GM23338 (cell line): Measurements from ENCODE around the gene TCERG1L. TPM values are rescaled to one million over a fixed set of nuclear protein-coding genes. Genes with fewer than 3 reads are reported as not detected.

ENCODE experiments used
- ATAC-seq: fragments of 200-7000 bp; cut with Tn5 transposase; 3 replicates; pipeline ENCODE4 v1.9.1; 2020
- DNase-seq: peaks from one replicate; pipeline ENCODE4 v3.0.0-alpha.2; 2015; ENCODE audit warnings: low spot score
- H2AFZ ChIP-seq: fragments of 200-600 bp; sonication (generic); 2 replicates; pipeline ENCODE4 v1.8.0; 2016; ENCODE audit warnings: antibody characterized with exemption, mild to moderate bottlenecking, moderate library complexity
- H3F3A ChIP-seq: fragments of 200-600 bp; sonication (generic); replicated peaks from 2 replicates; pipeline ENCODE4 v1.8.0; 2017; ENCODE audit warnings: antibody characterized with exemption, mixed run types, low read depth
- H3K27ac ChIP-seq: fragments of 200-600 bp; sonication (generic); 2 replicates; pipeline ENCODE4 v1.6.1; 2016; ENCODE audit warnings: low read depth
- H3K27me3 ChIP-seq: fragments of 200-600 bp; sonication (generic); 2 replicates; pipeline ENCODE4 v1.8.0; 2016; ENCODE audit warnings: mild to moderate bottlenecking, mixed run types, moderate library complexity; ENCODE audit not compliant: insufficient read depth
- H3K36me3 ChIP-seq: fragments of 200-600 bp; sonication (generic); 2 replicates; pipeline ENCODE4 v1.8.0; 2016; ENCODE audit warnings: mild to moderate bottlenecking; ENCODE audit not compliant: insufficient read depth
- H3K4me1 ChIP-seq: fragments of 200-600 bp; sonication (generic); 2 replicates; pipeline ENCODE4 v1.8.0; 2016; ENCODE audit warnings: mild to moderate bottlenecking, moderate library complexity; ENCODE audit not compliant: insufficient read depth
- H3K4me2 ChIP-seq: fragments of 200-600 bp; sonication (generic); 2 replicates; pipeline ENCODE4 v1.7.1; 2017; ENCODE audit warnings: mixed run types
- H3K4me3 ChIP-seq: fragments of 200-600 bp; sonication (generic); 2 replicates; pipeline ENCODE4 v1.6.1; 2016; ENCODE audit warnings: mixed run types
- H3K79me2 ChIP-seq: fragments of 200-600 bp; sonication (generic); replicated peaks from 2 replicates; pipeline ENCODE4 v1.8.0; 2017; ENCODE audit warnings: mild to moderate bottlenecking; ENCODE audit not compliant: insufficient read depth
- H3K9me2 ChIP-seq: fragments of 200-600 bp; sonication (generic); 2 replicates; pipeline ENCODE4 v1.8.0; 2017; ENCODE audit not compliant: insufficient read depth
- H4K20me1 ChIP-seq: fragments of 200-600 bp; sonication (generic); replicated peaks from 2 replicates; pipeline ENCODE4 v1.8.0; 2017; ENCODE audit warnings: mild to moderate bottlenecking; ENCODE audit not compliant: insufficient read depth
- H3K27ac Mint-ChIP-seq: 2 replicates; pipeline ENCODE4 v1.8.0; 2020; ENCODE audit warnings: inconsistent platforms, mild to moderate bottlenecking, moderate library complexity, mixed read lengths
- H3K27me3 Mint-ChIP-seq: 3 replicates; pipeline ENCODE4 v1.8.0; 2022; ENCODE audit warnings: low read depth, mild to moderate bottlenecking, moderate library complexity, mixed read lengths, inconsistent platforms; ENCODE audit not compliant: insufficient read depth, poor library complexity
- H3K36me3 Mint-ChIP-seq: 3 replicates; pipeline ENCODE4 v1.8.0; 2021; ENCODE audit warnings: low read depth, mild to moderate bottlenecking, inconsistent platforms, moderate library complexity, mixed read lengths
- H3K4me1 Mint-ChIP-seq: 3 replicates; pipeline ENCODE4 v1.8.0; 2020; ENCODE audit warnings: mild to moderate bottlenecking, inconsistent platforms, mixed read lengths
- H3K4me3 Mint-ChIP-seq: 3 replicates; pipeline ENCODE4 v1.8.0; 2021; ENCODE audit warnings: moderate library complexity, mild to moderate bottlenecking, inconsistent platforms, mixed read lengths
- H3K9me3 Mint-ChIP-seq: 3 replicates; pipeline ENCODE4 v1.8.0; 2020; ENCODE audit warnings: moderate library complexity, mild to moderate bottlenecking, inconsistent platforms, mixed read lengths
- CREB1 ChIP-seq: fragments of 250-450 bp; sonication (Bioruptor Pico); IDR thresholded peaks from 2 replicates; pipeline ENCODE4 v1.5.0; 2020; ENCODE audit warnings: low read depth, mild to moderate bottlenecking, moderate library complexity
- ETS1 ChIP-seq: IDR thresholded peaks from 2 replicates; pipeline ENCODE4 v1.6.1; 2016; ENCODE audit warnings: antibody characterized with exemption
- EZH2 ChIP-seq: fragments of 200-600 bp; sonication (generic); IDR thresholded peaks from one replicate; pipeline ENCODE4 v1.8.0; 2017; ENCODE audit warnings: antibody characterized with exemption, mild to moderate bottlenecking, low read depth; ENCODE audit not compliant: unreplicated experiment
- EZH2phosphoT487 ChIP-seq: fragments of 200-600 bp; sonication (generic); IDR thresholded peaks from one replicate; pipeline ENCODE4 v1.8.1; 2018; ENCODE audit warnings: antibody characterized with exemption; ENCODE audit not compliant: unreplicated experiment
- JUNB ChIP-seq: IDR thresholded peaks from one replicate; pipeline ENCODE4 v1.6.1; 2016; ENCODE audit warnings: antibody characterized with exemption; ENCODE audit not compliant: unreplicated experiment
- NANOG ChIP-seq: IDR thresholded peaks from 2 replicates; pipeline ENCODE4 v1.6.1; 2016; ENCODE audit warnings: antibody characterized with exemption, borderline replicate concordance
- STAT1 ChIP-seq: IDR thresholded peaks from one replicate; pipeline ENCODE4 v1.6.1; 2016; ENCODE audit warnings: antibody characterized with exemption; ENCODE audit not compliant: unreplicated experiment
- ZNF114 ChIP-seq: fragments of 250-450 bp; sonication (Bioruptor Pico); IDR thresholded peaks from 2 replicates; pipeline ENCODE4 v1.5.0; 2020; ENCODE audit warnings: mild to moderate bottlenecking, moderate library complexity
- ZNF331 ChIP-seq: fragments of 250-450 bp; sonication (Bioruptor Pico); IDR thresholded peaks from 2 replicates; pipeline ENCODE4 v1.5.0; 2020; ENCODE audit warnings: low read depth, mild to moderate bottlenecking, moderate library complexity
- polyA plus RNA-seq: library from polyadenylated mRNA; unstranded; fragments of >200 nt; fragmentation: Nextera tagmentation; extraction: Ambion mirVana; gene quantifications from 2 replicates; pipeline ENCODE4 v1.2.1, GENCODE V29; 2016
- total RNA-seq: library from RNA; depleted of rRNA; stranded (reverse); fragments of >200 nt; shearing (Covaris generic); gene quantifications from 2 replicates; pipeline ENCODE4 v1.2.3, GENCODE V29; 2014
- TF ChIP-seq, protein P1 (sequence below): fragments of 250-450 bp; sonication (Bioruptor Pico); IDR thresholded peaks from 2 replicates; pipeline ENCODE4 v1.5.0; 2020; ENCODE audit warnings: mild to moderate bottlenecking, moderate library complexity
- TF ChIP-seq, protein P2 (sequence below): IDR thresholded peaks from one replicate; pipeline ENCODE4 v1.6.1; 2018; ENCODE audit warnings: antibody characterized with exemption; ENCODE audit not compliant: unreplicated experiment

TCERG1L gene
- total and polyA plus RNA-seq, 2 experiments from 2014 or later, result 3.9 to 5.5 TPM

DNA sequence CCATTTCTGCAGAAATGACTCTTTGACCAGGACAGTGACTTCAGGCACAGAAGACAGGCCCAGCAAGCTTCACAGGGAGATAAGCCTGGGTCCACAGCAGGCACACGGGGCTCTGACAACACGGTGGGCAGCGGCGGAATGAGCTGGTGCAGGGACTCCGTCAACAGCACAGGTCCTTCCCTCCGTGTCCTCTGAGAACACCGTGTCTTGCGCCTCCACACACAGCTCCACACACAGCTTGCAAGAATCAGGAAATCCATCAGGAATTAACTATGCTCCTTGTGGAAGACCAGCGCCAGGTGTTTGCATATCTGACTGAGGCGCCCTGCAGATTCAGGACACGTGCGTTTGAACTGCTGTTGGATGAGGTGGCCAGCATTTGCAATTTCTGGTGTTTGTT lies 39.6 kb downstream of the TCERG1L start:
- Mint-ChIP-seq H3K9me3 (peaks cover 87% of the 10 kb centered on the region), H3K27ac (no peak overlapping the region), H3K36me3 (peaks cover 37% of the 10 kb centered on the region), H3K4me1 (no peaks in the 10 kb centered on the region), H3K27me3 (peaks cover 3% of the 10 kb centered on the region), H3K4me3 (no peak overlapping the region)
- H3K27ac ChIP-seq, result no peak overlapping the region
- H3K27me3 ChIP-seq, result no peaks in the 10 kb centered on the region
- H3K36me3 ChIP-seq, result no peaks in the 10 kb centered on the region
- H3K4me1 ChIP-seq, result no peaks in the 10 kb centered on the region
- TF ChIP-seq ZNF114 (no peak), ETS1 (no peak), ZNF331 (no peak)
- no peak overlapping the region for H2AFZ ChIP-seq
- H3K79me2 ChIP-seq, result no peaks in the 10 kb centered on the region
- no peak for DNase-seq
- H3K4me2 ChIP-seq, result no peak overlapping the region
- H3K4me3 ChIP-seq, result no peak overlapping the region
- H3F3A ChIP-seq, result no peaks in the 10 kb centered on the region
- H4K20me1 ChIP-seq, result no peaks in the 10 kb centered on the region
- no peak for ATAC-seq
- no peaks in the 10 kb centered on the region for H3K9me2 ChIP-seq

- H3K4me3 Mint-ChIP-seq, result no peak overlapping the region
- no peaks in the 10 kb centered on the region for H3K4me1 ChIP-seq
- H3K79me2 ChIP-seq, result no peaks in the 10 kb centered on the region
- H3K27ac Mint-ChIP-seq, result no peak overlapping the region
- H3F3A ChIP-seq, result no peaks in the 10 kb centered on the region
- no peak overlapping the region for H3K4me2 ChIP-seq
- no peaks in the 10 kb centered on the region for H3K4me1 Mint-ChIP-seq
- no peak for DNase-seq
- no peak for ATAC-seq
- no peak overlapping the region for H3K27ac ChIP-seq
- no peak overlapping the region for H2AFZ ChIP-seq
- peaks cover 3% of the 10 kb centered on the region for H3K27me3 Mint-ChIP-seq
- H3K9me3 Mint-ChIP-seq, result peaks cover 86% of the 10 kb centered on the region
- no peaks in the 10 kb centered on the region for H3K9me2 ChIP-seq
- no peaks in the 10 kb centered on the region for H3K36me3 ChIP-seq
- no peaks in the 10 kb centered on the region for H4K20me1 ChIP-seq
- H3K36me3 Mint-ChIP-seq, result peaks cover 32% of the 10 kb centered on the region
- H3K27me3 ChIP-seq, result no peaks in the 10 kb centered on the region
- no peak overlapping the region for H3K4me3 ChIP-seq
- TF ChIP-seq ZNF114, result no peak
- TF ChIP-seq ZNF331, result no peak
- no peak for TF ChIP-seq EZH2
- TF ChIP-seq, protein P1, sequence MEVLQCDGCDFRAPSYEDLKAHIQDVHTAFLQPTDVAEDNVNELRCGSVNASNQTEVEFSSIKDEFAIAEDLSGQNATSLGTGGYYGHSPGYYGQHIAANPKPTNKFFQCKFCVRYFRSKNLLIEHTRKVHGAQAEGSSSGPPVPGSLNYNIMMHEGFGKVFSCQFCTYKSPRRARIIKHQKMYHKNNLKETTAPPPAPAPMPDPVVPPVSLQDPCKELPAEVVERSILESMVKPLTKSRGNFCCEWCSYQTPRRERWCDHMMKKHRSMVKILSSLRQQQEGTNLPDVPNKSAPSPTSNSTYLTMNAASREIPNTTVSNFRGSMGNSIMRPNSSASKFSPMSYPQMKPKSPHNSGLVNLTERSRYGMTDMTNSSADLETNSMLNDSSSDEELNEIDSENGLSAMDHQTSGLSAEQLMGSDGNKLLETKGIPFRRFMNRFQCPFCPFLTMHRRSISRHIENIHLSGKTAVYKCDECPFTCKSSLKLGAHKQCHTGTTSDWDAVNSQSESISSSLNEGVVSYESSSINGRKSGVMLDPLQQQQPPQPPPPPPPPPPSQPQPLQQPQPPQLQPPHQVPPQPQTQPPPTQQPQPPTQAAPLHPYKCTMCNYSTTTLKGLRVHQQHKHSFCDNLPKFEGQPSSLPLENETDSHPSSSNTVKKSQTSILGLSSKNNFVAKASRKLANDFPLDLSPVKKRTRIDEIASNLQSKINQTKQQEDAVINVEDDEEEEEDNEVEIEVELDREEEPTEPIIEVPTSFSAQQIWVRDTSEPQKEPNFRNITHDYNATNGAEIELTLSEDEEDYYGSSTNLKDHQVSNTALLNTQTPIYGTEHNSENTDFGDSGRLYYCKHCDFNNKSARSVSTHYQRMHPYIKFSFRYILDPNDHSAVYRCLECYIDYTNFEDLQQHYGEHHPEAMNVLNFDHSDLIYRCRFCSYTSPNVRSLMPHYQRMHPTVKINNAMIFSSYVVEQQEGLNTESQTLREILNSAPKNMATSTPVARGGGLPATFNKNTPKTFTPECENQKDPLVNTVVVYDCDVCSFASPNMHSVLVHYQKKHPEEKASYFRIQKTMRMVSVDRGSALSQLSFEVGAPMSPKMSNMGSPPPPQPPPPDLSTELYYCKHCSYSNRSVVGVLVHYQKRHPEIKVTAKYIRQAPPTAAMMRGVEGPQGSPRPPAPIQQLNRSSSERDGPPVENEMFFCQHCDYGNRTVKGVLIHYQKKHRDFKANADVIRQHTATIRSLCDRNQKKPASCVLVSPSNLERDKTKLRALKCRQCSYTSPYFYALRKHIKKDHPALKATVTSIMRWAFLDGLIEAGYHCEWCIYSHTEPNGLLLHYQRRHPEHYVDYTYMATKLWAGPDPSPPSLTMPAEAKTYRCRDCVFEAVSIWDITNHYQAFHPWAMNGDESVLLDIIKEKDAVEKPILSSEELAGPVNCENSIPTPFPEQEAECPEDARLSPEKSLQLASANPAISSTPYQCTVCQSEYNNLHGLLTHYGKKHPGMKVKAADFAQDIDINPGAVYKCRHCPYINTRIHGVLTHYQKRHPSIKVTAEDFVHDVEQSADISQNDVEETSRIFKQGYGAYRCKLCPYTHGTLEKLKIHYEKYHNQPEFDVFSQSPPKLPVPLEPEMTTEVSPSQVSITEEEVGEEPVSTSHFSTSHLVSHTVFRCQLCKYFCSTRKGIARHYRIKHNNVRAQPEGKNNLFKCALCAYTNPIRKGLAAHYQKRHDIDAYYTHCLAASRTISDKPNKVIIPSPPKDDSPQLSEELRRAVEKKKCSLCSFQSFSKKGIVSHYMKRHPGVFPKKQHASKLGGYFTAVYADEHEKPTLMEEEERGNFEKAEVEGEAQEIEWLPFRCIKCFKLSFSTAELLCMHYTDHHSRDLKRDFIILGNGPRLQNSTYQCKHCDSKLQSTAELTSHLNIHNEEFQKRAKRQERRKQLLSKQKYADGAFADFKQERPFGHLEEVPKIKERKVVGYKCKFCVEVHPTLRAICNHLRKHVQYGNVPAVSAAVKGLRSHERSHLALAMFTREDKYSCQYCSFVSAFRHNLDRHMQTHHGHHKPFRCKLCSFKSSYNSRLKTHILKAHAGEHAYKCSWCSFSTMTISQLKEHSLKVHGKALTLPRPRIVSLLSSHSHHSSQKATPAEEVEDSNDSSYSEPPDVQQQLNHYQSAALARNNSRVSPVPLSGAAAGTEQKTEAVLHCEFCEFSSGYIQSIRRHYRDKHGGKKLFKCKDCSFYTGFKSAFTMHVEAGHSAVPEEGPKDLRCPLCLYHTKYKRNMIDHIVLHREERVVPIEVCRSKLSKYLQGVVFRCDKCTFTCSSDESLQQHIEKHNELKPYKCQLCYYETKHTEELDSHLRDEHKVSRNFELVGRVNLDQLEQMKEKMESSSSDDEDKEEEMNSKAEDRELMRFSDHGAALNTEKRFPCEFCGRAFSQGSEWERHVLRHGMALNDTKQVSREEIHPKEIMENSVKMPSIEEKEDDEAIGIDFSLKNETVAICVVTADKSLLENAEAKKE (CRISPR knock-in tag), result no peak
- no peak for TF ChIP-seq STAT1
- TF ChIP-seq CREB1 (CRISPR knock-in tag), result no peak
- no peak for TF ChIP-seq JUNB
- TF ChIP-seq NANOG, result no peak
- no peak for TF ChIP-seq EZH2phosphoT487
- TF ChIP-seq, protein P2, sequence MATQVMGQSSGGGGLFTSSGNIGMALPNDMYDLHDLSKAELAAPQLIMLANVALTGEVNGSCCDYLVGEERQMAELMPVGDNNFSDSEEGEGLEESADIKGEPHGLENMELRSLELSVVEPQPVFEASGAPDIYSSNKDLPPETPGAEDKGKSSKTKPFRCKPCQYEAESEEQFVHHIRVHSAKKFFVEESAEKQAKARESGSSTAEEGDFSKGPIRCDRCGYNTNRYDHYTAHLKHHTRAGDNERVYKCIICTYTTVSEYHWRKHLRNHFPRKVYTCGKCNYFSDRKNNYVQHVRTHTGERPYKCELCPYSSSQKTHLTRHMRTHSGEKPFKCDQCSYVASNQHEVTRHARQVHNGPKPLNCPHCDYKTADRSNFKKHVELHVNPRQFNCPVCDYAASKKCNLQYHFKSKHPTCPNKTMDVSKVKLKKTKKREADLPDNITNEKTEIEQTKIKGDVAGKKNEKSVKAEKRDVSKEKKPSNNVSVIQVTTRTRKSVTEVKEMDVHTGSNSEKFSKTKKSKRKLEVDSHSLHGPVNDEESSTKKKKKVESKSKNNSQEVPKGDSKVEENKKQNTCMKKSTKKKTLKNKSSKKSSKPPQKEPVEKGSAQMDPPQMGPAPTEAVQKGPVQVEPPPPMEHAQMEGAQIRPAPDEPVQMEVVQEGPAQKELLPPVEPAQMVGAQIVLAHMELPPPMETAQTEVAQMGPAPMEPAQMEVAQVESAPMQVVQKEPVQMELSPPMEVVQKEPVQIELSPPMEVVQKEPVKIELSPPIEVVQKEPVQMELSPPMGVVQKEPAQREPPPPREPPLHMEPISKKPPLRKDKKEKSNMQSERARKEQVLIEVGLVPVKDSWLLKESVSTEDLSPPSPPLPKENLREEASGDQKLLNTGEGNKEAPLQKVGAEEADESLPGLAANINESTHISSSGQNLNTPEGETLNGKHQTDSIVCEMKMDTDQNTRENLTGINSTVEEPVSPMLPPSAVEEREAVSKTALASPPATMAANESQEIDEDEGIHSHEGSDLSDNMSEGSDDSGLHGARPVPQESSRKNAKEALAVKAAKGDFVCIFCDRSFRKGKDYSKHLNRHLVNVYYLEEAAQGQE, result no peak
These were observed 40.2 kb downstream of the TCERG1L start for GRCh38 chr10:131271195-131271880.
